Kidney epithelial cell (primary cell): Measurements from ENCODE around the gene DBH. TPM values are rescaled to one million over a fixed set of nuclear protein-coding genes. Genes with fewer than 3 reads are reported as not detected.

Experiments
- DNase-seq: peaks from one replicate; pipeline ENCODE4 v3.0.0-alpha.2; 2010; ENCODE audit warnings: low read depth
- H3K27me3 ChIP-seq: 2 replicates; pipeline ENCODE4 v1.6.0; 2011; ENCODE audit warnings: low read length; ENCODE audit not compliant: control insufficient read depth, insufficient read depth
- H3K36me3 ChIP-seq: 2 replicates; pipeline ENCODE4 v1.5.1; 2011; ENCODE audit warnings: low read length; ENCODE audit not compliant: control insufficient read depth, insufficient read depth
- H3K4me3 ChIP-seq: 2 replicates; pipeline ENCODE4 v1.5.1; 2011; ENCODE audit warnings: low read depth, mild to moderate bottlenecking, control low read depth, low read length
- CTCF ChIP-seq: IDR thresholded peaks from 2 replicates; pipeline ENCODE4 v1.5.1; 2011; ENCODE audit warnings: mild to moderate bottlenecking, moderate library complexity, low read length, control low read depth, inconsistent platforms; ENCODE audit not compliant: insufficient read depth, poor library complexity, severe bottlenecking
- total RNA-seq: library from RNA; depleted of rRNA; stranded (reverse); fragments of >200 nt; gene quantifications from 2 replicates; pipeline ENCODE4 v1.2.3, GENCODE V29; 2015

The DBH gene
- total RNA-seq, 1 donor from 2014 or later: not detected

DNA sequence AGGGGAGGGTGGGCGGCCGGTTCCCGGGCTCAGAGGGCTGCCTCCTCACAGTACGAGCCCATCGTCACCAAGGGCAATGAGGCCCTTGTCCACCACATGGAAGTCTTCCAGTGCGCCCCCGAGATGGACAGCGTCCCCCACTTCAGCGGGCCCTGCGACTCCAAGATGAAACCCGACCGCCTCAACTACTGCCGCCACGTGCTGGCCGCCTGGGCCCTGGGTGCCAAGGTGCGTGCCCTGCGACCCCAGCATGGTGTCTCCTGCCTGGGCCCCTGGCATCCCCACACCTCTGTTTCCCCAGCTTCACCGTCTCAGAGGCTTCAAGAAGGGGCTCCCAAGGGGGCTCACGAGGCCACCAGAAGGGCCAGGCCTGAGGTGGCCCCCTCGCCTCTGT is 7.2 kb downstream of the DBH start:
- H3K36me3 ChIP-seq: no peaks in the 10 kb centered on the region
- H3K4me3 ChIP-seq: no peak overlapping the region
- no peak for DNase-seq
- TF ChIP-seq CTCF: no peak
- H3K27me3 ChIP-seq: peaks cover 18% of the 10 kb centered on the region

DNA sequence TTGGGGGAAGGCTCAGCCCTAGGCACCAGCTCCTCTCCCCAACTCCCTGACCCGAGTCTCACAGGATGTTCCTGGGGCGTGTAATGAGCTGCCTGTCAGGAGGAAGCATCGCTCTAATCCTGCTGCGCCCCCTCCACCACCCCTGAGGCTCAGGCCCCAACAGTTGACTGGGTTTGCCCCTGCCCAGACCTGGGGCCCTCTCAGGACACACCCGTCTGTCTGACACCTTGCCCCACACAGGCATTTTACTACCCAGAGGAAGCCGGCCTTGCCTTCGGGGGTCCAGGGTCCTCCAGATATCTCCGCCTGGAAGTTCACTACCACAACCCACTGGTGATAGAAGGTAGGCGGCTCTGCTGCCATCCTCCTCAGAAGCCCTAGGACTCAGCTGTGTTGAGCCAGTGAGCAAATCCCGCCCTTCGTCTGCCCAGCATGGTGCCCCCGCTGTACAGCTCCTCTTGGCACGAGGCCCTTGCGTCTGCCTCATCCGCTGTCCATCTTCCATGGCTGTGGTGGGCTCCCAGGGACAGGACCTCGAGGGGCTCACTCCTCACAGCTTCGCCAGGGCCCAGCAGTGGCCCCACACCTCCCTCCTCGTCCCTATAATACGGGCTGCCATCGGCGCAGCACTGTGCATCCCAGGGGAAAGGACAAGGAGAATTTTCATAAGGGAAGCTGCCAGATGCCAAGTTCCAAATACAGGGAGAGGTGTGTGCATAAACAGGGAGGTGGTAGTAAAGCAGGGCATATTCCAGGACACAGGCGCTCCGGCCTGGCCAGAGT is 8.0 kb downstream of the DBH start:
- Histone ChIP-seq H3K4me3 (no peak overlapping the region), H3K36me3 (no peaks in the 10 kb centered on the region), H3K27me3 (peaks cover 18% of the 10 kb centered on the region)
- no peak for TF ChIP-seq CTCF
- no peak for DNase-seq

GRCh38 chr9:133645021-133645765 is 9.0 kb downstream of the DBH start:
- TF ChIP-seq CTCF: no peak
- Histone ChIP-seq H3K36me3 (no peaks in the 10 kb centered on the region), H3K4me3 (no peak overlapping the region), H3K27me3 (peaks cover 15% of the 10 kb centered on the region)
- no peak for DNase-seq

GRCh38 chr9:133647148-133647547 is 11.0 kb downstream of the DBH start:
- DNase-seq: no peak
- no peaks in the 10 kb centered on the region for H3K36me3 ChIP-seq
- H3K4me3 ChIP-seq: no peak overlapping the region
- peaks cover 12% of the 10 kb centered on the region for H3K27me3 ChIP-seq
- no peak for TF ChIP-seq CTCF

- H3K4me3 ChIP-seq: no peak overlapping the region
- H3K27me3 ChIP-seq: peaks cover 15% of the 10 kb centered on the region
- TF ChIP-seq CTCF: no peak
- DNase-seq: no peak
- no peaks in the 10 kb centered on the region for H3K36me3 ChIP-seq
Measured at GRCh38 chr9:133647765-133648469, 11.8 kb downstream of the DBH start.
